ENCODE measurements around the gene TRIM7.
A peak's percentile ranks its signal among the peaks of the same experiment; 100 is the strongest.
"Not testable (repeated sequence)": the region's sequence is repeated elsewhere in the genome, so short reads cannot be mapped to it uniquely, and the experiment has no call there.

Gene TRIM7

GRCh38 chr5:181232593-181232992, 27.6 kb upstream of the TRIM7 start:
- DNase-seq, result no peak

- no peak for DNase-seq
These were observed 26.4 kb upstream of the TRIM7 start for GRCh38 chr5:181231432-181231831.

- no peak for DNase-seq
These were observed 25.6 kb upstream of the TRIM7 start for GRCh38 chr5:181230551-181230950.

GRCh38 chr5:181229996-181230395, 25.0 kb upstream of the TRIM7 start:
- DNase-seq, result no peak

- DNase-seq, result no peak
These were observed 19.6 kb upstream of the TRIM7 start for GRCh38 chr5:181224390-181225229.

- DNase-seq, result no peak
These were observed 18.9 kb upstream of the TRIM7 start for GRCh38 chr5:181223729-181224389.

GRCh38 chr5:181223058-181223728, 18.2 kb upstream of the TRIM7 start, which contains the start of gene TRIM41:
Gene TRIM41 (plus strand): TSS chr5:181223281. CDS start chr5:181224000, 719 bp downstream.
- peak; percentile 99 for DNase-seq

GRCh38 chr5:181222630-181223057, 17.6 kb upstream of the TRIM7 start:
- DNase-seq, result no peak

- peak; percentile 98 for DNase-seq
These were observed 17.0 kb upstream of the TRIM7 start for GRCh38 chr5:181221792-181222629.

- no peak for DNase-seq
These were observed 16.3 kb upstream of the TRIM7 start for GRCh38 chr5:181221105-181221791.

- DNase-seq, result no peak
These were observed 15.2 kb upstream of the TRIM7 start for GRCh38 chr5:181220178-181220515.

- no peak for DNase-seq
These were observed 14.5 kb upstream of the TRIM7 start for GRCh38 chr5:181219262-181220177.

GRCh38 chr5:181218795-181219124, 13.8 kb upstream of the TRIM7 start:
- no peak for DNase-seq

- no peak for DNase-seq
These were observed 12.7 kb upstream of the TRIM7 start for GRCh38 chr5:181217803-181218062.

GRCh38 chr5:181217111-181217802, 12.3 kb upstream of the TRIM7 start:
- peak; percentile 52 for DNase-seq

- no peak for DNase-seq
These were observed 11.3 kb upstream of the TRIM7 start for GRCh38 chr5:181215997-181216989.

- DNase-seq, result not testable (repeated sequence)
These were observed 9.3 kb upstream of the TRIM7 start for GRCh38 chr5:181214249-181214648.

GRCh38 chr5:181212934-181213333, 7.9 kb upstream of the TRIM7 start:
- no peak for DNase-seq

- DNase-seq, result no peak
These were observed 7.1 kb upstream of the TRIM7 start for GRCh38 chr5:181212080-181212479.

GRCh38 chr5:181211208-181211607, 6.2 kb upstream of the TRIM7 start:
- DNase-seq, result no peak

All from fibroblast of skin of right quadriceps (primary cell).